SK-N-MC (cell line): ENCODE results near the gene LINC01488.

Experiments
- EZH2 ChIP-seq: fragments of 200-600 bp; sonication (generic); IDR thresholded peaks from one replicate; pipeline ENCODE4 v1.6.1; 2017; ENCODE audit warnings: antibody characterized with exemption
- POLR2AphosphoS5 ChIP-seq: IDR thresholded peaks from 2 replicates; pipeline ENCODE4 v1.6.1; 2012; ENCODE audit warnings: mild to moderate bottlenecking, low read depth, low read length, borderline replicate concordance

DNA sequence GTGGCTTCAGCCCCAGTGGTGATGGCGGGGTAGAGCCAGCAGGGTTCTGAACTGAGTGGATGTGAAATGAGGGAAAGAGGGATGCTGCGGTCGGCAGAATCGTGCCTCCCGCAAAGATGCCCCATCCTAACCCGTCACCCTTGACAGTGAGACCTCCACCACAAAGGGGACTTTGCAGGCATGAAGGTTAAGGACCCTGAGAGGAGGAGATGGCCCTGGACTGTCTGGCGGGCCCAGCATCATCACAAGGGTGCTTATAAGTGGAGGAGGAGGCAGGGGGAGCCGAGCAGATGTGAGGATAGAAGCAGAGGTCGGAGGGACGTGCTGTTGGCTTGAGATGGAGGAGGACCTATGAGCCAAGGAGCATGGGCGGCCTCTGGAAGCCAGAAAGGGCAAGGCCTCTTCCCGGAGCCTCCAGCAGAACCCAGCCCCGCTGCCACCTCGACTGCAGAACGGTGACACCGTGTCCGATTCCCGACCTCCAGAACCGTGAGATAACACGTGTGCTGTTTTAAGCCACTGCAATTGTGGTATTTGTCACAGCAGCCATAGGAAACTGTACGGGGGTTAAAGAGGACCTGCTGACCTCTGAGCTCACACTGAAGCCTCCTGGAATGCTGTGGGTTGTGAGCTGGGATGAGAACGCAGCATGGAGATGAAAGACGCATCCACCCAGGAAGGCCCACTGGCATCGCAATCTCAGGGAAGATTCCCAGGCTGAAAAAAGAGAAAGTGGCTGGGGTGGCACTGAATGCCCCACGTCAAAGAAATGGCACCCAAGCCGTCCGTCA lies 10.9 kb downstream of the LINC01488 start:
- TF ChIP-seq EZH2 (no peak), POLR2AphosphoS5 (no peak)
